HG02884 (cell line): ENCODE results near the gene PSMA6.
A peak's percentile ranks its signal among the peaks of the same experiment; 100 is the strongest.

Experiments
- ATAC-seq: cut with Tn5 transposase; IDR thresholded peaks from one replicate; pipeline ENCODE4 v1.9.1; 2021; ENCODE audit warnings: mild to moderate bottlenecking, moderate library complexity; ENCODE audit not compliant: unreplicated experiment

The PSMA6 gene

GRCh38 chr14:35365130-35366055, 73.2 kb downstream of the PSMA6 start:
- ATAC-seq: peak; percentile 45

DNA sequence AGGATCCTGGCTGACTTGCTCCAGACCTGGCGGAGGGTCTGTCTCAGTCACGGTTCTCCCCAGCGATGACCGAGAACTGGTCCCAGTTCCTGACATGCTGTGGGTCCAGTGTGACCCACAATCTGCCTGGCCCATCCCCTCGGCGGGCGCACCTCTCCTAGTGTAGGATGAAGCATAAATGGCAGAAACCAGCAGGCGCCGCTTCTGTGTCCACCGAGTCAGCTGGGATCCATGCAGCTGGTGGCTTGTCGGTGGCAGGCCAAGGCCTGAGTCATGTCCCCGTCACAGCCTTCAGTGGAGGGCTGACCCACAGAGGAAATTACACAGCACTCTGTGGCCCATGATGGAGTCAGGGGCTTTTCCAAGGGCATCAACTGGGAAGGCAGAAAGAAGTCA, 73.9 kb downstream of the PSMA6 start:
- no peak for ATAC-seq

- ATAC-seq: no peak
These were observed 74.4 kb downstream of the PSMA6 start for GRCh38 chr14:35366521-35366976.

DNA sequence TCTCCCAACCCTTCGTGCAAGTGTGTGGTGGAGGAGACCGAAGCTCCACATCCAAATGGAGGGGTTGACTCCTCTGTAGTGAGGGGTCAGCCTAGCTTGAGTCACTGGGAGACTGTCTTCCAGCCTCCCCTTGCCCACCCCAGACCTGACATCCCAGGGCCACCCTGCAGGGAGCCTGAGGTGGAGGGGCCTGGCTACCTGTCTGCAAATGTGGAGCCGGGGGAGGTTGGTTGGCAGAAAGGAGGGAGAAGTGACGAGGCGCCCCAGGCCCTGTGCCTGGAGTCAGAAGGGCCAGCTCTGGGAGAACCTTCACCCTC, 74.8 kb downstream of the PSMA6 start:
- ATAC-seq: no peak
